CD4-positive, alpha-beta T cell treated with Interleukin-15 for 1 hour (primary cell): ENCODE results near the gene FAM98C.
"Not testable (repeated sequence)": the region's sequence is repeated elsewhere in the genome, so short reads cannot be mapped to it uniquely, and the experiment has no call there.

Experiments used
- DNase-seq: peaks from one replicate; pipeline ENCODE4 v3.0.0-alpha.2; 2020

FAM98C gene

GRCh38 chr19:38399537-38399936 is 3.4 kb upstream of the FAM98C start:
- DNase-seq, result no peak

- no peak for DNase-seq
These were observed 2.5 kb upstream of the FAM98C start for GRCh38 chr19:38400361-38400760.

- no peak for DNase-seq
These were observed 1.7 kb upstream of the FAM98C start for GRCh38 chr19:38401148-38401547.

GRCh38 chr19:38402623-38402966 is 298 bp upstream of the FAM98C start:
- no peak for DNase-seq

GRCh38 chr19:38404858-38405257 is 2.0 kb downstream of the FAM98C start:
- no peak for DNase-seq

GRCh38 chr19:38405276-38405675 is 2.4 kb downstream of the FAM98C start:
- no peak for DNase-seq

- no peak for DNase-seq
These were observed 6.8 kb downstream of the FAM98C start for GRCh38 chr19:38409631-38410133.

GRCh38 chr19:38410407-38410806 is 7.5 kb downstream of the FAM98C start:
- DNase-seq, result not testable (repeated sequence)

- DNase-seq, result no peak
These were observed 8.3 kb downstream of the FAM98C start for GRCh38 chr19:38411041-38411712.

- DNase-seq, result not testable (repeated sequence)
These were observed 9.0 kb downstream of the FAM98C start for GRCh38 chr19:38411898-38412297.

GRCh38 chr19:38412491-38412890 is 9.6 kb downstream of the FAM98C start:
- DNase-seq, result no peak

GRCh38 chr19:38412961-38413360 is 10.1 kb downstream of the FAM98C start:
- DNase-seq, result no peak

- DNase-seq, result no peak
These were observed 10.5 kb downstream of the FAM98C start for GRCh38 chr19:38413416-38413815.

GRCh38 chr19:38417146-38417543 is 14.3 kb downstream of the FAM98C start:
- DNase-seq, result no peak

GRCh38 chr19:38417544-38418506 is 14.9 kb downstream of the FAM98C start:
- DNase-seq, result peak; percentile 83

GRCh38 chr19:38420935-38421334 is 18.0 kb downstream of the FAM98C start:
- DNase-seq, result no peak

GRCh38 chr19:38421856-38422255 is 19.0 kb downstream of the FAM98C start:
- DNase-seq, result no peak

GRCh38 chr19:38422438-38422837 is 19.5 kb downstream of the FAM98C start:
- DNase-seq, result no peak

- DNase-seq, result no peak
These were observed 21.4 kb downstream of the FAM98C start for GRCh38 chr19:38424272-38424671.

GRCh38 chr19:38425222-38425809 is 22.4 kb downstream of the FAM98C start:
- no peak for DNase-seq

- peak; percentile 56 for DNase-seq
These were observed 23.0 kb downstream of the FAM98C start, which contains the start of gene RASGRP4 for GRCh38 chr19:38425810-38426466. Gene RASGRP4, minus strand, starts transcription at chr19:38426219. Its CDS starts 128 bp downstream, at chr19:38426091.

GRCh38 chr19:38427035-38427677 is 24.3 kb downstream of the FAM98C start:
- DNase-seq, result peak; percentile 24
